Measurements from ENCODE around the gene PLEKHG2.

DNA sequence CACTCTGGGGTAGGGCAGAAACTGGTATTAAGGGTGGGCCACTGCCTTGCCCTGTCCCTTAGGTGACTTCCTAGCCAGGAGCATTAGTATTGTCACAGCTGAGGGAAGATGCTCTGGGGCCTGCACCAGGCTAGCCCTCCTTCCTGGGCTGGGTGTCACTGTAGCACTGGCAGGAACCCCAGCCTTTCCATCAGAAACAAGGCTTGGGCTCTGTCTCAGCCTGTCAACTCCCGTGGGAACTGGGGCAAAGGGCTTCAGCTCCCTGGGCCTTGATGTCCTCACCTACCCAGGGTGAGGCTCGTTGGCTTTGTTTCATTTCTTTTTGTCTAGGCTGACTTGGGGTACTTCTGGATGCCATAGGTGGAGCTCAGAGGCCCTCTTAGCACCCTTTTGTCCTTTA lies 39.5 kb upstream of the PLEKHG2 start:
- TF ChIP-seq, protein P1, sequence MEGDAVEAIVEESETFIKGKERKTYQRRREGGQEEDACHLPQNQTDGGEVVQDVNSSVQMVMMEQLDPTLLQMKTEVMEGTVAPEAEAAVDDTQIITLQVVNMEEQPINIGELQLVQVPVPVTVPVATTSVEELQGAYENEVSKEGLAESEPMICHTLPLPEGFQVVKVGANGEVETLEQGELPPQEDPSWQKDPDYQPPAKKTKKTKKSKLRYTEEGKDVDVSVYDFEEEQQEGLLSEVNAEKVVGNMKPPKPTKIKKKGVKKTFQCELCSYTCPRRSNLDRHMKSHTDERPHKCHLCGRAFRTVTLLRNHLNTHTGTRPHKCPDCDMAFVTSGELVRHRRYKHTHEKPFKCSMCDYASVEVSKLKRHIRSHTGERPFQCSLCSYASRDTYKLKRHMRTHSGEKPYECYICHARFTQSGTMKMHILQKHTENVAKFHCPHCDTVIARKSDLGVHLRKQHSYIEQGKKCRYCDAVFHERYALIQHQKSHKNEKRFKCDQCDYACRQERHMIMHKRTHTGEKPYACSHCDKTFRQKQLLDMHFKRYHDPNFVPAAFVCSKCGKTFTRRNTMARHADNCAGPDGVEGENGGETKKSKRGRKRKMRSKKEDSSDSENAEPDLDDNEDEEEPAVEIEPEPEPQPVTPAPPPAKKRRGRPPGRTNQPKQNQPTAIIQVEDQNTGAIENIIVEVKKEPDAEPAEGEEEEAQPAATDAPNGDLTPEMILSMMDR (conservative IDR thresholded peaks at IDR 0.05; ENCODE audit: low read length): no peak
- no peak for TF ChIP-seq EZH2phosphoT487 (IDR thresholded peaks at IDR 0.05; ENCODE audit: borderline replicate concordance)

Data from Loucy (cell line).